SK-N-SH (cell line): ENCODE results near the gene CDKAL1. TPM values are rescaled to one million over a fixed set of nuclear protein-coding genes. Genes with fewer than 3 reads are reported as not detected.
A peak's percentile ranks its signal among the peaks of the same experiment; 100 is the strongest.

Experiments
- CTCF ChIA-PET: fragments of 300-600, 350-600 bp; formaldehyde crosslinking; extraction: SDS; loops from one replicate; lab custom pipeline; 2021; lab: Yijun Ruan, JAX
- POLR2A ChIA-PET: fragments of 350-600 bp; sonication (Branson Sonifier 250); formaldehyde crosslinking; extraction: SDS; loops from one replicate; lab custom pipeline; 2020; ENCODE audit warnings: antibody characterized with exemption, inconsistent platforms; lab: Yijun Ruan, JAX
- DNase-seq: peaks from one replicate; pipeline ENCODE4 v3.0.0; 2012
- H2AFZ ChIP-seq: fragments of 200-600 bp; sonication (generic); 2 replicates; pipeline ENCODE4 v1.8.1; 2016; ENCODE audit warnings: antibody characterized with exemption, mild to moderate bottlenecking, low read depth
- H3F3A ChIP-seq: fragments of 200-600 bp; sonication (generic); replicated peaks from 2 replicates; pipeline ENCODE3; 2016; ENCODE audit warnings: antibody characterized with exemption, mild to moderate bottlenecking; ENCODE audit not compliant: insufficient read depth
- H3K27ac ChIP-seq, 2 experiments: fragments of 200-500 bp in 1 of 2; fragments of 200-600 bp in 1 of 2; sonication (Bioruptor generic) in 1 of 2; sonication (generic), shearing (Covaris generic) in 1 of 2; 2 replicates each; pipeline versions ENCODE4 v1.5.1 to v1.6.1; 2014 to 2016; ENCODE audit warnings: low read depth in 2 of 2, inconsistent platforms in 1 of 2, low read length in 1 of 2, mild to moderate bottlenecking in 1 of 2, mixed read lengths in 1 of 2
- H3K27me3 ChIP-seq: fragments of 200-600 bp; sonication (generic), shearing (Covaris generic); 2 replicates; pipeline ENCODE4 v1.6.1; 2016; ENCODE audit warnings: mixed run types; ENCODE audit not compliant: insufficient read depth
- H3K36me3 ChIP-seq, 2 experiments: fragments of 200-500 bp in 1 of 2; fragments of 200-600 bp in 1 of 2; sonication (Bioruptor generic) in 1 of 2; sonication (generic) in 1 of 2; replicated peaks in 1 of 2; 2 replicates each; pipeline versions ENCODE3 to v1.5.1; 2014 to 2016; ENCODE audit warnings: low read length in 1 of 2, mild to moderate bottlenecking in 1 of 2; ENCODE audit not compliant: insufficient read depth in 2 of 2, control insufficient read depth in 1 of 2
- H3K4me1 ChIP-seq, 2 experiments: fragments of 200-500 bp in 1 of 2; fragments of 200-600 bp in 1 of 2; sonication (Bioruptor generic) in 1 of 2; sonication (generic), shearing (Covaris generic) in 1 of 2; 2 replicates each; pipeline versions ENCODE4 v1.5.1 to v1.6.1; 2014 to 2016; ENCODE audit warnings: low read depth in 1 of 2, low read length in 1 of 2, mixed run types in 1 of 2; ENCODE audit not compliant: insufficient read depth in 2 of 2, control insufficient read depth in 1 of 2
- H3K4me2 ChIP-seq: fragments of 200-600 bp; sonication (generic), shearing (Covaris generic); 2 replicates; pipeline ENCODE4 v1.6.1; 2017; ENCODE audit warnings: mixed run types
- H3K4me3 ChIP-seq, 2 experiments: fragments of 200-500 bp in 1 of 2; fragments of 200-600 bp in 1 of 2; sonication (Bioruptor generic) in 1 of 2; sonication (generic), shearing (Covaris generic) in 1 of 2; 2 replicates each; pipeline versions ENCODE4 v1.5.1 to v1.8.1; 2014 to 2016; ENCODE audit warnings: low read depth in 2 of 2, inconsistent platforms in 1 of 2, low read length in 1 of 2, mild to moderate bottlenecking in 1 of 2, mixed read lengths in 1 of 2, moderate library complexity in 1 of 2
- H3K79me2 ChIP-seq: fragments of 200-600 bp; sonication (generic); 2 replicates; pipeline ENCODE4 v1.8.1; 2017; ENCODE audit warnings: mild to moderate bottlenecking; ENCODE audit not compliant: insufficient read depth
- H3K9ac ChIP-seq: fragments of 200-600 bp; sonication (generic); 2 replicates; pipeline ENCODE4 v1.6.1; 2017; ENCODE audit warnings: mixed run types
- H3K9me2 ChIP-seq: fragments of 200-600 bp; sonication (generic); 2 replicates; pipeline ENCODE4 v1.6.1; 2017; ENCODE audit warnings: mixed run types
- H3K9me3 ChIP-seq: fragments of 200-600 bp; sonication (generic); 2 replicates; pipeline ENCODE4 v1.6.1; 2017; ENCODE audit warnings: mixed run types, mild to moderate bottlenecking, moderate library complexity
- H4K20me1 ChIP-seq: fragments of 200-600 bp; sonication (generic); 2 replicates; pipeline ENCODE4 v1.6.1; 2017; ENCODE audit warnings: mild to moderate bottlenecking, mixed run types; ENCODE audit not compliant: insufficient read depth
- CHD2 ChIP-seq: fragments of 150-350 bp; IDR thresholded peaks from 2 replicates; pipeline ENCODE4 v1.6.1; 2018; ENCODE audit warnings: low read length; ENCODE audit not compliant: partially characterized antibody
- EP300 ChIP-seq, 2 experiments: IDR thresholded peaks; 2 replicates each; pipeline versions ENCODE4 v1.4.0 to v1.6.1; 2012; ENCODE audit warnings: borderline replicate concordance in 1 of 2, low read depth in 1 of 2, low read length in 1 of 2
- EZH2phosphoT487 ChIP-seq: fragments of 200-600 bp; sonication (generic); IDR thresholded peaks from 2 replicates; pipeline ENCODE4 v1.6.1; 2017; ENCODE audit warnings: low read depth, mixed run types, mild to moderate bottlenecking, antibody characterized with exemption, moderate library complexity, borderline replicate concordance
- FOXJ3 ChIP-seq: sonication (generic); formaldehyde crosslinking; IDR thresholded peaks from 2 replicates; pipeline ENCODE4 v1.5.1; 2020; ENCODE audit warnings: mild to moderate bottlenecking, missing genetic modification reagents
- FOXM1 ChIP-seq: IDR thresholded peaks from 2 replicates; pipeline ENCODE4 v1.4.0; 2012; ENCODE audit warnings: low read depth, mild to moderate bottlenecking
- GATA2 ChIP-seq: sonication (generic); formaldehyde crosslinking; IDR thresholded peaks from 2 replicates; pipeline ENCODE4 v1.5.0; 2020; ENCODE audit warnings: mild to moderate bottlenecking, missing genetic modification reagents
- JUND ChIP-seq: IDR thresholded peaks from 2 replicates; pipeline ENCODE4 v1.4.0; 2012
- MEF2A ChIP-seq: IDR thresholded peaks from 2 replicates; pipeline ENCODE4 v1.4.0; 2012; ENCODE audit warnings: low read depth, borderline replicate concordance
- NRF1 ChIP-seq: IDR thresholded peaks from 2 replicates; pipeline ENCODE4 v1.6.1; 2012; ENCODE audit warnings: low read depth, mild to moderate bottlenecking, low read length
- POLR2AphosphoS5 ChIP-seq: IDR thresholded peaks from 2 replicates; pipeline ENCODE4 v1.6.1; 2012; ENCODE audit warnings: low read depth, low read length
- RFX5 ChIP-seq: IDR thresholded peaks from 2 replicates; pipeline ENCODE4 v1.6.1; 2012; ENCODE audit warnings: mild to moderate bottlenecking, improper control_type of control experiment, low read length
- RXRA ChIP-seq: IDR thresholded peaks from 2 replicates; pipeline ENCODE4 v1.4.0; 2012; ENCODE audit warnings: low read depth, mild to moderate bottlenecking, borderline replicate concordance
- SIN3A ChIP-seq: IDR thresholded peaks from 2 replicates; pipeline ENCODE4 v1.6.1; 2012; ENCODE audit warnings: low read depth, mild to moderate bottlenecking, low read length, moderate library complexity, borderline replicate concordance
- SMC3 ChIP-seq: IDR thresholded peaks from 2 replicates; pipeline ENCODE4 v1.6.1; 2012; ENCODE audit warnings: low read depth, low read length, improper control_type of control experiment
- TAF1 ChIP-seq: IDR thresholded peaks from 2 replicates; pipeline ENCODE4 v1.6.1; 2012; ENCODE audit warnings: low read depth, mild to moderate bottlenecking, low read length, moderate library complexity, borderline replicate concordance
- TCF12 ChIP-seq: IDR thresholded peaks from 2 replicates; pipeline ENCODE4 v1.4.0; 2012
- TEAD4 ChIP-seq: IDR thresholded peaks from 2 replicates; pipeline ENCODE4 v1.4.0; 2012; ENCODE audit warnings: mild to moderate bottlenecking, borderline replicate concordance; ENCODE audit not compliant: insufficient read depth
- YY1 ChIP-seq: IDR thresholded peaks from 2 replicates; pipeline ENCODE4 v1.4.0; 2012; ENCODE audit warnings: low read depth, mild to moderate bottlenecking
- WGBS: methylation state at CpG from one replicate; pipeline ENCODE4 v1.1.6; 2017; ENCODE audit warnings: low lambda C conversion rate; 5-methylcytosine and 5-hydroxymethylcytosine counted together
- polyA plus RNA-seq, 3 experiments: library from polyadenylated mRNA; depleted of rRNA; stranded (reverse); fragments of >200 nt; gene quantifications; 2 replicates each; pipeline ENCODE4 v1.2.3, GENCODE V29; 2012
- TF ChIP-seq, protein P1 (sequence below): IDR thresholded peaks from 2 replicates; pipeline ENCODE4; 2012
- TF ChIP-seq, protein P2 (sequence below): fragments of 150-350 bp; IDR thresholded peaks from 2 replicates; pipeline ENCODE4 v1.6.1; 2017; ENCODE audit warnings: antibody characterized with exemption, low read length, low read depth, borderline replicate concordance
- TF ChIP-seq, protein P3 (sequence below): fragments of 200-600 bp; sonication (generic); IDR thresholded peaks from 2 replicates; pipeline ENCODE4 v1.6.1; 2017; ENCODE audit warnings: antibody characterized with exemption, mild to moderate bottlenecking, moderate library complexity
- TF ChIP-seq, protein P4 (sequence below): IDR thresholded peaks from 2 replicates; pipeline ENCODE4 v1.6.1; 2012; ENCODE audit warnings: mild to moderate bottlenecking, low read depth, low read length, moderate library complexity
- TF ChIP-seq, protein P5 (sequence below): IDR thresholded peaks from 2 replicates; pipeline ENCODE4 v1.4.0; 2012; ENCODE audit warnings: low read depth, borderline replicate concordance

The CDKAL1 gene
- polyA plus RNA-seq, 1 of the 3 experiments (the other 2 are of a cell fraction), result 2.6 TPM

DNA sequence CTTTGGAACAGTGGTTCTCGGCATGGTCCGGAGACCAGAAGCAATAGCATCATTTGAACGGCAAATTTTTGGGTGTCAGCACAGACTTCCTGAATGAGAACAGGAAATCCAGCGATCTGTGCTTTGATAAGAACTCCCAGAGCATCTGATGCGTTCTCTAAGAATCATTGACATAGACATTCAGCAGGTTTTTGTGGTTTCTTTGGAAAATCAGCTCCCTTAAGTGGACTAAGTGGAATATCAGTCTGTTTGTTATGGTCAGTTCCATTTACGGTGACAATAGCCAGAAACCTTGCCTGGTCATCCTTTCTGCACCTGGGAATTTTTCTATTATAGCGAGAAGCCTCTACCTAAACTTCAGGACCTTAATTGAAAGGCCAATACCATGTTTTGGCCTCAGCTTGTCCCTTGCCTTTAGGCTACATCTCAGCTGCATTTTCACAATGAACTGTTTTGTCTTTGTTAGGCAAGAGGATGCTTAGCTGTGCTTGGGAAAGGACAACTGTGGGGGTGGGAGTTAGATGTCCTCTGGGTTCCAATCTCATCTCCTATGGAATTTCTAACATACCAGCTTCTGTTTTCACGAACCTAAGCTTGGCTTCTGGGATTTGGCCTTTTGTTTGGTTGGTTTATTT lies 299.7 kb downstream of the CDKAL1 start:
- 44% methylated on average over 8 of the region's 8 CpGs for WGBS
- no peaks in the 10 kb centered on the region for H4K20me1 ChIP-seq
- H3K9me3 ChIP-seq, result no peaks in the 10 kb centered on the region
- ChIA-PET CTCF (interaction anchor here (0.6 to 0.8 kb wide), 2 partner anchors 18 to 334 kb away, joined by 3 read pairs; no protein-coding TSS in a partner anchor), POLR2A (no interaction called here)
- no peak overlapping the region for H3K9ac ChIP-seq
- H3K36me3 ChIP-seq, result no peaks in the 10 kb centered on the region
- DNase-seq, result no peak
- no peaks in the 10 kb centered on the region; a peak in 2 of 4 replicates for H3K4me1 ChIP-seq
- H3K27ac ChIP-seq, result peak overlapping the region in 1 of 2 experiments; percentile 43; a peak in 1 of 4 replicates
- H3K27me3 ChIP-seq, result no peaks in the 10 kb centered on the region
- TF ChIP-seq FOXJ3 (no peak), SIN3A (no peak), MEF2A (no peak), YY1 (no peak), RFX5 (no peak), CHD2 (no peak), TAF1 (no peak), FOXM1 (no peak), TCF12 (peak; percentile 92), RXRA (no peak), GATA2 (no peak), POLR2AphosphoS5 (peak; percentile 66), NRF1 (no peak), TEAD4 (peak; percentile 50; the same call in 1 of the 2 replicates), EP300 (IDR thresholded peaks at IDR 0.05; ENCODE audit: borderline replicate concordance in 1 of 2, low read depth in 1 of 2, low read length in 1 of 2) (peak; percentile 34 to 69; a peak in 2 of 4 replicates), EZH2phosphoT487 (no peak), JUND (peak; percentile 27; the same call in 1 of the 2 replicates), SMC3 (0 out of 2 replicates have a peak, but pooled peaks have one; percentile 7)
- TF ChIP-seq, protein P1, sequence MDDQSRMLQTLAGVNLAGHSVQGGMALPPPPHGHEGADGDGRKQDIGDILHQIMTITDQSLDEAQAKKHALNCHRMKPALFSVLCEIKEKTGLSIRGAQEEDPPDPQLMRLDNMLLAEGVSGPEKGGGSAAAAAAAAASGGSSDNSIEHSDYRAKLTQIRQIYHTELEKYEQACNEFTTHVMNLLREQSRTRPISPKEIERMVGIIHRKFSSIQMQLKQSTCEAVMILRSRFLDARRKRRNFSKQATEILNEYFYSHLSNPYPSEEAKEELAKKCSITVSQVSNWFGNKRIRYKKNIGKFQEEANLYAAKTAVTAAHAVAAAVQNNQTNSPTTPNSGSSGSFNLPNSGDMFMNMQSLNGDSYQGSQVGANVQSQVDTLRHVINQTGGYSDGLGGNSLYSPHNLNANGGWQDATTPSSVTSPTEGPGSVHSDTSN, result peak; percentile 76
- TF ChIP-seq, protein P2, sequence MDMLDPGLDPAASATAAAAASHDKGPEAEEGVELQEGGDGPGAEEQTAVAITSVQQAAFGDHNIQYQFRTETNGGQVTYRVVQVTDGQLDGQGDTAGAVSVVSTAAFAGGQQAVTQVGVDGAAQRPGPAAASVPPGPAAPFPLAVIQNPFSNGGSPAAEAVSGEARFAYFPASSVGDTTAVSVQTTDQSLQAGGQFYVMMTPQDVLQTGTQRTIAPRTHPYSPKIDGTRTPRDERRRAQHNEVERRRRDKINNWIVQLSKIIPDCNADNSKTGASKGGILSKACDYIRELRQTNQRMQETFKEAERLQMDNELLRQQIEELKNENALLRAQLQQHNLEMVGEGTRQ, result no peak
- TF ChIP-seq, protein P3, sequence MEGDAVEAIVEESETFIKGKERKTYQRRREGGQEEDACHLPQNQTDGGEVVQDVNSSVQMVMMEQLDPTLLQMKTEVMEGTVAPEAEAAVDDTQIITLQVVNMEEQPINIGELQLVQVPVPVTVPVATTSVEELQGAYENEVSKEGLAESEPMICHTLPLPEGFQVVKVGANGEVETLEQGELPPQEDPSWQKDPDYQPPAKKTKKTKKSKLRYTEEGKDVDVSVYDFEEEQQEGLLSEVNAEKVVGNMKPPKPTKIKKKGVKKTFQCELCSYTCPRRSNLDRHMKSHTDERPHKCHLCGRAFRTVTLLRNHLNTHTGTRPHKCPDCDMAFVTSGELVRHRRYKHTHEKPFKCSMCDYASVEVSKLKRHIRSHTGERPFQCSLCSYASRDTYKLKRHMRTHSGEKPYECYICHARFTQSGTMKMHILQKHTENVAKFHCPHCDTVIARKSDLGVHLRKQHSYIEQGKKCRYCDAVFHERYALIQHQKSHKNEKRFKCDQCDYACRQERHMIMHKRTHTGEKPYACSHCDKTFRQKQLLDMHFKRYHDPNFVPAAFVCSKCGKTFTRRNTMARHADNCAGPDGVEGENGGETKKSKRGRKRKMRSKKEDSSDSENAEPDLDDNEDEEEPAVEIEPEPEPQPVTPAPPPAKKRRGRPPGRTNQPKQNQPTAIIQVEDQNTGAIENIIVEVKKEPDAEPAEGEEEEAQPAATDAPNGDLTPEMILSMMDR, result no peak
- TF ChIP-seq, protein P4, sequence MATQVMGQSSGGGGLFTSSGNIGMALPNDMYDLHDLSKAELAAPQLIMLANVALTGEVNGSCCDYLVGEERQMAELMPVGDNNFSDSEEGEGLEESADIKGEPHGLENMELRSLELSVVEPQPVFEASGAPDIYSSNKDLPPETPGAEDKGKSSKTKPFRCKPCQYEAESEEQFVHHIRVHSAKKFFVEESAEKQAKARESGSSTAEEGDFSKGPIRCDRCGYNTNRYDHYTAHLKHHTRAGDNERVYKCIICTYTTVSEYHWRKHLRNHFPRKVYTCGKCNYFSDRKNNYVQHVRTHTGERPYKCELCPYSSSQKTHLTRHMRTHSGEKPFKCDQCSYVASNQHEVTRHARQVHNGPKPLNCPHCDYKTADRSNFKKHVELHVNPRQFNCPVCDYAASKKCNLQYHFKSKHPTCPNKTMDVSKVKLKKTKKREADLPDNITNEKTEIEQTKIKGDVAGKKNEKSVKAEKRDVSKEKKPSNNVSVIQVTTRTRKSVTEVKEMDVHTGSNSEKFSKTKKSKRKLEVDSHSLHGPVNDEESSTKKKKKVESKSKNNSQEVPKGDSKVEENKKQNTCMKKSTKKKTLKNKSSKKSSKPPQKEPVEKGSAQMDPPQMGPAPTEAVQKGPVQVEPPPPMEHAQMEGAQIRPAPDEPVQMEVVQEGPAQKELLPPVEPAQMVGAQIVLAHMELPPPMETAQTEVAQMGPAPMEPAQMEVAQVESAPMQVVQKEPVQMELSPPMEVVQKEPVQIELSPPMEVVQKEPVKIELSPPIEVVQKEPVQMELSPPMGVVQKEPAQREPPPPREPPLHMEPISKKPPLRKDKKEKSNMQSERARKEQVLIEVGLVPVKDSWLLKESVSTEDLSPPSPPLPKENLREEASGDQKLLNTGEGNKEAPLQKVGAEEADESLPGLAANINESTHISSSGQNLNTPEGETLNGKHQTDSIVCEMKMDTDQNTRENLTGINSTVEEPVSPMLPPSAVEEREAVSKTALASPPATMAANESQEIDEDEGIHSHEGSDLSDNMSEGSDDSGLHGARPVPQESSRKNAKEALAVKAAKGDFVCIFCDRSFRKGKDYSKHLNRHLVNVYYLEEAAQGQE, result no peak
- TF ChIP-seq, protein P5, sequence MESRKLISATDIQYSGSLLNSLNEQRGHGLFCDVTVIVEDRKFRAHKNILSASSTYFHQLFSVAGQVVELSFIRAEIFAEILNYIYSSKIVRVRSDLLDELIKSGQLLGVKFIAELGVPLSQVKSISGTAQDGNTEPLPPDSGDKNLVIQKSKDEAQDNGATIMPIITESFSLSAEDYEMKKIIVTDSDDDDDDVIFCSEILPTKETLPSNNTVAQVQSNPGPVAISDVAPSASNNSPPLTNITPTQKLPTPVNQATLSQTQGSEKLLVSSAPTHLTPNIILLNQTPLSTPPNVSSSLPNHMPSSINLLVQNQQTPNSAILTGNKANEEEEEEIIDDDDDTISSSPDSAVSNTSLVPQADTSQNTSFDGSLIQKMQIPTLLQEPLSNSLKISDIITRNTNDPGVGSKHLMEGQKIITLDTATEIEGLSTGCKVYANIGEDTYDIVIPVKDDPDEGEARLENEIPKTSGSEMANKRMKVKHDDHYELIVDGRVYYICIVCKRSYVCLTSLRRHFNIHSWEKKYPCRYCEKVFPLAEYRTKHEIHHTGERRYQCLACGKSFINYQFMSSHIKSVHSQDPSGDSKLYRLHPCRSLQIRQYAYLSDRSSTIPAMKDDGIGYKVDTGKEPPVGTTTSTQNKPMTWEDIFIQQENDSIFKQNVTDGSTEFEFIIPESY, result no peak
- no peak overlapping the region for H2AFZ ChIP-seq
- H3K4me3 ChIP-seq, result no peak overlapping the region
- H3K4me2 ChIP-seq, result no peak overlapping the region
- H3F3A ChIP-seq, result no peaks in the 10 kb centered on the region
- H3K79me2 ChIP-seq, result no peaks in the 10 kb centered on the region
- H3K9me2 ChIP-seq, result no peaks in the 10 kb centered on the region
